ENCODE measurements around the gene PTPRM. TPM values are rescaled to one million over a fixed set of nuclear protein-coding genes. Genes with fewer than 3 reads are reported as not detected.

PTPRM gene
- total and polyA plus RNA-seq, 2 of the 4 experiments (the other 2 are of a cell fraction), result 28.3 to 51.2 TPM

DNA sequence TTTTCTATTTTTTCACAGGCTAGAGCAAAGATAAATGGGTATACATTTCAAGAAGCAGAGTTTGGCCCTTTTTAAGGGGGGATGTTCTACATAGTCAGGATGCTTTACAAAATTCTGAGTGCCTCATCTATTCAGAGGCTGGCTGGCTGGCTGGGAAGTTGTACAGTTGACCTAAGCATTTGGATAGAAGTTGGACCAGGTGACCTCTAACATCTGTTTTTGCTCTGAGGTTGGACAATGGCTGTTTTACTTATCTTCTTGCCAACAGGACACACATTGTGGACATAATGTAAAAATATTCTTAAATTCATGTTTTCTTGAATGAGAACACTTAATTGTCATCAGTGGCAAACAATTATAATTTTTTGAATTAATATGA lies 205.4 kb downstream of the PTPRM start:
- Histone ChIP-seq H3K18ac (ENCODE audit: low read depth, low read length) (no peak overlapping the region), H2AK5ac (ENCODE audit: low read depth, low read length) (no peak overlapping the region), H3K27ac (ENCODE audit: insufficient read depth, low read length) (no peak overlapping the region), H2BK15ac (ENCODE audit: low read depth, low read length) (no peak overlapping the region), H3K4me3 (ENCODE audit: insufficient read depth, low read depth, low read length) (no peak overlapping the region), H3K9me3 (ENCODE audit: control insufficient read depth, insufficient read depth, low read length) (no peaks in the 10 kb centered on the region), H3K79me1 (ENCODE audit: low read depth in 1 of 2, low read length in 2 of 2) (peaks cover 3 to 6% of the 10 kb centered on the region in 2 experiments), H4K5ac (ENCODE audit: low read depth, low read length) (no peak overlapping the region), H3K14ac (replicated peaks; ENCODE audit: low read depth, low read length) (no peak overlapping the region), H2BK20ac (ENCODE audit: low read depth, low read length) (no peak overlapping the region), H3K23ac (ENCODE audit: low read depth, low read length) (no peak overlapping the region), H2AFZ (replicated peaks; ENCODE audit: low read length, poor library complexity) (no peak overlapping the region), H3K36me3 (ENCODE audit: control insufficient read depth, insufficient read depth, low read length) (no peaks in the 10 kb centered on the region), H4K8ac (ENCODE audit: low read depth in 2 of 2, low read length in 2 of 2) (no peak overlapping the region), H3K9ac (ENCODE audit: low read depth, low read length) (no peak overlapping the region), H4K20me1 (ENCODE audit: insufficient read depth, low read length) (peaks cover 4% of the 10 kb centered on the region), H2BK5ac (ENCODE audit: low read depth, low read length, poor library complexity, severe bottlenecking) (no peak overlapping the region), H2BK120ac (ENCODE audit: low read depth, low read length) (no peak overlapping the region), H3K4me2 (ENCODE audit: low read depth, low read length) (no peak overlapping the region), H2AK9ac (replicated peaks; ENCODE audit: low read depth, low read length, poor library complexity) (no peak overlapping the region), H3K27me3 (ENCODE audit: control insufficient read depth, insufficient read depth, low read length) (no peaks in the 10 kb centered on the region), H3K9me1 (ENCODE audit: insufficient read depth, low read length) (no peaks in the 10 kb centered on the region), H3K56ac (ENCODE audit: extremely low read depth, insufficient read depth, low read length) (no peak overlapping the region), H3K4ac (ENCODE audit: low read depth, low read length) (no peak overlapping the region), H4K91ac (ENCODE audit: insufficient read depth, low read depth, low read length) (no peak overlapping the region), H3K4me1 (ENCODE audit: control insufficient read depth, insufficient read depth, low read length) (no peaks in the 10 kb centered on the region; the same call in 1 of the 2 replicates)
- dilution Hi-C loops (cut with HindIII; ENCODE audit: low sequenced_read_pairs, unreplicated experiment), result no loop called here
- ATAC-seq (ENCODE audit: low read depth), result no peak
- intact Hi-C loops (cut with micrococcal nuclease), result no loop called here
- in situ Hi-C loops (cut with MboI; ENCODE audit: low sequenced_read_pairs), result no loop called here
- ChIA-PET POLR2A (ENCODE audit: unreplicated experiment) (no interaction called here), CTCF (no interaction called here)
- TF ChIP-seq RAD21 (IDR thresholded peaks at IDR 0.05; ENCODE audit: low read length), result no peak
- no peak for DNase-seq
- no TSS peak for BruUV-seq (replicated peaks)
